ENCODE data around the gene ZNF32.

ZNF32 gene
- long read RNA-seq, transcript ZNF32-201 (3 exons, 1,137 nt): major isoform, 15 of 24 reads
- long read RNA-seq, partial matches to known transcripts: 1 of 24 reads
- long read RNA-seq, other reads (novel, unspliced or antisense): 6 of 24 reads

GRCh38 chr10:43648398-43649184 lies at the start of gene ZNF32:
TSS of gene ZNF32 (minus strand) at chr10:43648881. CDS start at chr10:43646133, 2,748 bp downstream.
- Histone ChIP-seq H3K27me3 (ENCODE audit: insufficient read depth, poor library complexity, severe bottlenecking) (no peaks in the 10 kb centered on the region), H3K4me3 (replicated peaks; ENCODE audit: insufficient read depth, low read length) (peak within 1 kb of the TSS; percentile 64), H3K27ac (replicated peaks) (no peak within 1 kb of the TSS)
- TF ChIP-seq REST (IDR thresholded peaks at IDR 0.05; ENCODE audit: insufficient replicate concordance, low read depth) (no peak), CTCF (IDR thresholded peaks at IDR 0.05; ENCODE audit: insufficient read depth, low read length) (no peak), GABPA (IDR thresholded peaks at IDR 0.05; ENCODE audit: low read depth) (no peak), SPI1 (IDR thresholded peaks at IDR 0.05; ENCODE audit: borderline replicate concordance, low read depth) (no peak)
- peak; percentile 59 to 75 for DNase-seq (ENCODE audit: low read depth in 1 of 2, low spot score in 1 of 2)

- DNase-seq (ENCODE audit: low read depth in 1 of 2, low spot score in 1 of 2): no peak
- no peak overlapping the region for H3K4me3 ChIP-seq (replicated peaks; ENCODE audit: insufficient read depth, low read length)
- TF ChIP-seq POLR2AphosphoS5 (IDR thresholded peaks at IDR 0.05; ENCODE audit: low read depth): no peak
- H3K27ac ChIP-seq (replicated peaks): no peak overlapping the region
- H3K27me3 ChIP-seq (ENCODE audit: insufficient read depth, poor library complexity, severe bottlenecking): peaks cover 10% of the 10 kb centered on the region
Observed at GRCh38 chr10:43698156-43698555, 49.5 kb upstream of the ZNF32 start.

GRCh38 chr10:43696909-43697483 lies 48.3 kb upstream of the ZNF32 start:
- Histone ChIP-seq H3K4me3 (replicated peaks; ENCODE audit: insufficient read depth, low read length) (no peak overlapping the region), H3K27me3 (ENCODE audit: insufficient read depth, poor library complexity, severe bottlenecking) (peaks cover 10% of the 10 kb centered on the region), H3K27ac (replicated peaks) (no peak overlapping the region)
- TF ChIP-seq REST (IDR thresholded peaks at IDR 0.05; ENCODE audit: insufficient replicate concordance, low read depth) (no peak), CTCF (IDR thresholded peaks at IDR 0.05; ENCODE audit: insufficient read depth, low read length) (no peak), POLR2AphosphoS5 (IDR thresholded peaks at IDR 0.05; ENCODE audit: low read depth) (no peak), GABPA (IDR thresholded peaks at IDR 0.05; ENCODE audit: low read depth) (no peak), SPI1 (IDR thresholded peaks at IDR 0.05; ENCODE audit: borderline replicate concordance, low read depth) (no peak)
- DNase-seq (ENCODE audit: low read depth in 1 of 2, low spot score in 1 of 2): no peak

- Histone ChIP-seq H3K27me3 (ENCODE audit: insufficient read depth, poor library complexity, severe bottlenecking) (peaks cover 16% of the 10 kb centered on the region), H3K4me3 (replicated peaks; ENCODE audit: insufficient read depth, low read length) (no peak overlapping the region), H3K27ac (replicated peaks) (no peak overlapping the region)
- DNase-seq (ENCODE audit: low read depth in 1 of 2, low spot score in 1 of 2): no peak
- no peak for TF ChIP-seq SPI1 (IDR thresholded peaks at IDR 0.05; ENCODE audit: borderline replicate concordance, low read depth)
- no peak for TF ChIP-seq CTCF (IDR thresholded peaks at IDR 0.05; ENCODE audit: insufficient read depth, low read length)
- no peak for TF ChIP-seq GABPA (IDR thresholded peaks at IDR 0.05; ENCODE audit: low read depth)
- no peak for TF ChIP-seq POLR2AphosphoS5 (IDR thresholded peaks at IDR 0.05; ENCODE audit: low read depth)
- no peak for TF ChIP-seq REST (IDR thresholded peaks at IDR 0.05; ENCODE audit: insufficient replicate concordance, low read depth)
Observed at GRCh38 chr10:43695730-43696129, 47.0 kb upstream of the ZNF32 start.
